NCI-H2196 treated with DMSO at 0.1 percent for 48 hours (cell line): Measurements from ENCODE around the gene MMP21.

ENCODE experiments used
- DNase-seq: peaks from one replicate; lab custom pipeline; 2025; ENCODE audit not compliant: unreplicated experiment; lab: John Stamatoyannopoulos, UW

MMP21 gene

GRCh38 chr10:125792342-125793300 is 17.0 kb upstream of the MMP21 start:
- DNase-seq, result no peak

GRCh38 chr10:125788156-125789034 is 12.8 kb upstream of the MMP21 start:
- DNase-seq, result no peak

DNA sequence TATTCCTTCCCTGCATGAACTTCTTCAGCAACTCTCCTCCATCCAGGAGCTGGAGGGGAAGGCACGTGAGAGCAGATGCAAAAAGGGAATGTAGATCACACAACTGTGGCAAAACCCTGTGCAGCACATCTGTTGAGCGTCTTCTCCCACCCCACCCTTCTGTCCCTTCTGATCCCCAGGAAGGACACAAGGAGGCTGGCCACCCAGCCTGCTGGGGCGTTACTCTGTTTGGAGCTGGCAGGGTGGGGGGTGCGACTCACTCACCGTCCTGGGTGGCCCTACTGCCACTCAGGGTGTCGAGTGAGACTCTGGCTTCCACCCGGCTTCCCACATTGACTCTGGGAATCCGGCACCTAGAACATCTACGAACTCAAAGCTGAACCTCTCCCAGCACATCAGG is 10.2 kb upstream of the MMP21 start:
- DNase-seq, result no peak

DNA sequence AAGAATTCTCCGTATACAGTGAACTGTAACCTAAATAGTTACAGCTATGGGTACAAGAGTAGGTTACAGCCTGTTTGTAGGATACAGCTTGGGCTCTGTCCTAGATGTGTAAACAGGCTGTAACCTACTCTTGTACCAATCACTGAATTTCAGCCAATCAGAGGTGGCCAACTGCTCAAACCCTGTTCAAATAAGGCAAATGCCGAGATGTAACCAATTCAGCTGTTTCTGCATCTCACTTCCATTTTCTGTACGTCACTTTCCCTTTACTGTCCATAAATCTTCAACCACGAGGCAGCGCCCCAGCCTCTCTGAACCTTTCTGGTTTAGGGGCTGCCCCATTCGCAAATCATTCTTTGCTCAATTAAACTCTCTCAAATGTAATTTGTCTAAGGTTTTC is 8.3 kb upstream of the MMP21 start:
- no peak for DNase-seq

- DNase-seq, result no peak
Measured at GRCh38 chr10:125783408-125783807, 7.8 kb upstream of the MMP21 start.

DNA sequence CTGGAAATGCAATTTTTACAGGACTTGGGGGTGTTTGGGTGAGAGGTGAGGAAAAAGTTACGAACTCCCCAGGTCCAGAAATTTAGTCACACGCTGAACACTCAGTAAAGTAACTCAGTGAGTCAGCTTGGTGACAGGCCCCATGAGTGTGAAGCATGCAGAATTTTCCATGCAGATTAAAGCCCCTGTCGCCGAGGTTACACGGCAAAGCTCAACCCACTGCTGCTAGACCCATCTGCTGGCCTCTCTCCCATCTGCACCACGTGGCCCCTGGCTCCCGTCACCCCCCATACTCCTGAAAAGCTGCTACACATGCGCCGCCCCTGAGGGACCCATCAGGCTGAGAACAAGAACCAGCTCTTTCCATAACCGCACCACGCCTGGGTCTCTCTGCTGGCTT is 7.0 kb upstream of the MMP21 start:
- DNase-seq, result no peak

DNA sequence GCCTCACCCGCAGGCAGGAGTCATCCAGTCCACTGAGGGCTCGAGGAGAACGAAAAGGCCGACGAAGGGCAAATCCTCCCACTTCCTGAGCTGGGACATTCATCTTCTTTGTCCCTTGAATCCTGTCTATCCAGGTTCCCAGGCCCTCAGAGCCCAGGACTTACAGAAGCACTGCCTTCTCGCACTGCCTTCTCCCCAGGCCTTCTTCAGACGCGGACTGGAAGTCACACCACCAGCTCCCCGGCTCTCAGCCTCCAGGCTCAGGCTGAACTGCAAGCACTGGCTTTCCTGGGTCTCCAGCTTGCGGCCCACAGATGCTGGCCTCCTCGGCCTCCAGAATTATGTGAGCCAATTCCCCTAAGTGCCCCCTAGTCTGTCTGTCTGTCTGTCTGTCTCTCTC is 6.4 kb upstream of the MMP21 start:
- DNase-seq, result no peak

DNA sequence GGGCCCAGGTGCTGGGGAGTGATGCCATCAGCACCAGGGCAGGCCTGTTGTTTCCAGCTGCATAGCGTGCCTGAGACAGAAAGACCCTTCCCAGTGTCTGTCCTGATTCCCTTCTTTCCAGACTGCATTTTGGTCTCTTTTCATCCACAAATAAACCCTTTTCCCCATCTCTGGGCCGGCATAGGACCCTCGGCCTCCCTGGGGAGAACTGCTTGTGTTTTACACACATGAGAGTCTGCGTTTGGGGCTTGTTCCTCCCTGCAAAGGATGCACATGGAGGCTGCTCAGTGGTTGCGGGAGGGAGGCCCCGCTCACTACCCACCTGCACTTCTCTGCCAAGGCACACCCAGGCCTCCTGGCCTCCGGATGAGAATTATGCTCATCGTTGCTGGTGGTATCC is 5.8 kb upstream of the MMP21 start:
- DNase-seq, result no peak

DNA sequence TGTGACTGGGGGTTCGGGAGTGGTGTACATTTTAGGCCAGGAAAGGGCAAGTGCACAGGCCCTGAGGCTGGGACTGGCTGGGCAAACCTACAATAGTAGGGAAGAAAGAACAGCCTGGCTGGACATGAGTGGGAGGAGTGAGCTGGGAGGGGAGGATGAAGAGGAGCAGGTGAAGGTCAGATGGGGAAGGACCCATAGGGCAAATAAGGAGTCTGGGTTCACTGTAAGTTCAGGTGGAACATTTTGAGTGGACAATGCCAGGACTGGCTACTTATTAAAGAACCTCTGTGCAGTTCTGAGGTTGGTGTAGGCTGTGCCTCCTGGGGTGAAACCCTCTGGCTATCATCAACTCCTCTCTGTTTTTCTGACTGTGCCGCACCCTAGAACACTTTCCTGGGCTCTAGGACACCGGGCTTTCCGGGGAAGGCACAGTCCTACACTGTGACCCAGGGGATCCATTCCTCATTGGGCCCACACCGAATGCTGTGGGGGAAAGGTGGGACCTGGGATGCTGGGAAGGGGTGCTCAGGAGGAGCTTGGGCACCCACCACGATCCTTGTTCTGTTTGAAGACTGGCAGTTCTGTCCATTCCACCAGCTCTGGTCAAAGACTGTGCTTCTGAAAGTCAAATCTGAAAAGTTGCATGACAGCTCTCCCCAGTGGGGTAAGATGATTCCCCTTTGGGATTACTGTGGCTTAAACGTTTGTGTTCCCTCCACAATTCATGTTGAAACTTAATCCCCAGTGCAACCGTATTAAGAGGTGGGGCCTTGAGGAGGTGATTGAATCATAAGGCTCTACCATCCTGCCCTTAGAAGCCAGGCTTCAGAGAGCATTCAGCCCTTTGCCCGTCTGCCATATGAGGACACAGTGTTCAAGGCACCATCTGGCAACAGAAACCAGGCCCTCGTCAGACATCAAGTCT is 4.0 kb upstream of the MMP21 start:
- DNase-seq, result no peak

DNA sequence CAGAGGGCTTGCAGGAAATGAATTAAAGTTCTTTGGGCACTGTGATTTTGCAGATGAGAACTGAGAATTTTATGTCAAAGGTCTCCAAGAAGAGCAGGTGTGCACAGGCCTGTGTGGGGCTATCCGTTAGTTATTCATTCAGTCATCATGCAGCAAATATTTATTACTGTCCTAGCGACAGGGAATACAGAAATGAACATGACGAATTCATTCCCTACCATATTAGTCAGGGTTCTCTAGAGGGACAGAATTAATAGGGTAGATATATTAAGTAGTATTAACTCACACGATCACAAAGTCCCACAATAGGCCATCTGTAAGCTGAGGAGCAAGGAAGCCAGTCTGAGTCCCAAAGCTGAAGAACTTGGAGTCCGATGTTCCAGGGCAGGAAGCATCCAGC is 2.9 kb upstream of the MMP21 start:
- no peak for DNase-seq

DNA sequence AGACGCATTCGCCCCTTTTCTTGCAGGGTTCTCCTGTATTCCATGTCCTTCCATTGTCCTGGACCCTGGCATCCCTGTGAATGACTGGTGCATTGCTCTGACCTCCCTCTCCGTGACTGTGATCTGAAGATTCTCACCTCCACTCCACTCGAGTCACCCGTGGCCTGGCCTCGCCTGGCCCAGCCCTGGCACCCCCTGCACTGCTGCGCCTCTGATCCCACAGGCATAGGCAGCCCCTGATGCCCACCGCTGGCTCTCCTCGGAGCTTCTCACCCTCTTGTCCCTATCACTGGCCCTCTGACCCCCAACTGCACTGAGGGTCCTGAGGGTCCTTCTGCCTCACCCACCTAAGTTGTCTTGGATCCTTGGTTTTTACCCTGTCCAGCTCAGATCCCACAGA is 2.2 kb upstream of the MMP21 start:
- DNase-seq, result no peak

DNA sequence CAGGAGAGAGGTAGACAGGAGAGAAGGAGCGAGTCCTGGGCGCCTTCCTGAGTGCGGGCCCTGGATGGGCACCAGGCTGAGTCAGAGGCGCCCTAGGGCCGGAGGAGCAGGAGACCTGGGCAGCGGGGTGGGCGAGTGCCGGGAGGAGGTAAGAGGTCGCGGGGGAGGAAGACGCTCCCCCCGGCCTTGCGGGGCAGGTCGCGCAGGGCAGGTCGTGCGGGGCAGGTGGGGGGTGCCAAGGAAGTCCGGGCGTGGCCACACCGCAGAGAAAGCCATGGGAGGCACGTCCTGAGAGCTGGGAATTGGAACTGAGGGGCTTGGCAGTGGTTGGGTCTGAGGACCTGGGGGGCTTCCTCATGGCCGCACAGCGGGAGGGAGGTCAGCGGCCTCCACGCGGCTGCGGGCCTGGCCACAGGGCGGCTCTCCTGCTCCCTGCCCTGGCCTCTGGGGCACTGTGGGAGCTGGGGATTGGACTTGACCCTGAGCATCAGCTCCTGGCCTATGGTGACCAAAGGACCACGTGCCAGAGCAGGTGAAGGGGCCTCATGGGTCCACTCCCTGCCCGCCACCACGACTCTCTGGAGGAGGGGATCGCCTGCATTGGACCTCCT is 935 bp downstream of the MMP21 start:
- DNase-seq, result no peak

GRCh38 chr10:125773687-125774543 is 1.7 kb downstream of the MMP21 start:
- no peak for DNase-seq

GRCh38 chr10:125772864-125773180 is 2.8 kb downstream of the MMP21 start:
- no peak for DNase-seq

GRCh38 chr10:125772112-125772863 is 3.3 kb downstream of the MMP21 start:
- DNase-seq, result no peak

- no peak for DNase-seq
Measured at GRCh38 chr10:125770844-125771243, 4.8 kb downstream of the MMP21 start.

GRCh38 chr10:125769175-125769574 is 6.4 kb downstream of the MMP21 start:
- DNase-seq, result no peak

DNA sequence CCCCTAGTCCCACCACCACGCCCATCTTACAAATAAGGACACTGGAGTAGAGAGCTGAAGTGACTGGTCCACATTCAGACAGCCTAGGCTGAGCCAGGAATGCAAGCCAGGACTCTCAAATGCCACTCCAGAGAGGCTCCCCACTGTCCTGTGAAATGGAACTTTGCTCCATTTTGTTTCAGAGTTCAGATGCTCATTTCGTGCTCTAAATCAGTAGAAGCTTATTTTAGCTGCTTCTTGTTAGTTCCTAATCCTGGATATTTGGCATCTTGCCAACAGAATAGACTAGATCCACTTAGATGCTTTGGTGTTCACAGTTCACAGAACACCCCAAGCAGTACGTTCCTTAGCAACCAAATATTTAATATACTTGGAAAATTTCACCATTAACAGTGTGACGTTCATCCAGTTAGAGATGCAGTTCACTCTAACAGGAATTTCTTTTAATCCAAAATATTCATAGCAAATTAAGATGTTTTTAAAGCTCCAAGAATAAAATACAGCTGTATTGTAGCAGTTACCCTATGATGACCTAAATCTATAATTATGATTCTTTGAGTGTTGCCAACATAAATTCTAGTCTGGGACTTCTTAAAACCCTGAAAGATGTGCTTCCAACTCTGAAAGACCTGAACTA is 7.3 kb downstream of the MMP21 start:
- DNase-seq, result no peak

GRCh38 chr10:125766511-125766910 is 9.1 kb downstream of the MMP21 start:
- DNase-seq, result no peak
